GM08714 (cell line): Measurements from ENCODE around the gene OSTC.

Experiments
- H3K4me3 ChIP-seq: fragments of 200-500 bp; sonication (Bioruptor generic); 2 replicates; pipeline ENCODE4 v1.5.1; 2014; ENCODE audit warnings: mild to moderate bottlenecking, low read length, inconsistent platforms
- ZNF274 ChIP-seq: IDR thresholded peaks from 2 replicates; pipeline ENCODE4 v1.6.1; 2012; ENCODE audit warnings: mild to moderate bottlenecking, low read depth, low read length

Gene OSTC

GRCh38 chr4:108717386-108717785 lies 67.0 kb downstream of the OSTC start:
- no peak for TF ChIP-seq ZNF274
- H3K4me3 ChIP-seq = no peak overlapping the region
